ENCODE results near the gene JPH3. TPM values are rescaled to one million over a fixed set of nuclear protein-coding genes. Genes with fewer than 3 reads are reported as not detected.

Gene JPH3
- polyA plus RNA-seq, 1 donor (not counting 4 experiments of a cell fraction or from before 2014, with no cell fraction given) = not detected

DNA sequence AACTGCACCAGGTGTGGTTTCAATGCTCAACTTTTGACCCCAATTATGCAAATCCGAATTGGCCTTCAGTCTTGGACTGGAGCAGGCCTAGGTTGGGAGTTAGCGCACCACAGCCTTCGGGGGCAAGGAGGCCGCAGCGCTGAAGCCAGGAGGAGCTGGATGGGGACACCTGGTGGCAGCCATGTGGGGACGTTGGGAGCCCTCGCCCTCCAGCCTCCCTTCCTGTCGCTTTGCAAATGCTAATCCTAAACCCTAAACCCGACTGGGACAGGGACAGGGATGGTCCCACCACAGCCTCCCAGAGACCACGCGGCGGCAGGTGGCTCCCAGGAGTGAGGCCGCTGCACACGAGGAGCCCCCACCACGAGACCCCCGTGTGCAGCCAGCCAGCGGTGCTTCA is 104.8 kb downstream of the JPH3 start:
- Histone ChIP-seq H3K4me2 (ENCODE audit: control insufficient read depth, extremely low read depth, insufficient read depth, low read depth, low read length) (no peak overlapping the region), H3K36me3 (ENCODE audit: control insufficient read depth in 2 of 2, extremely low read depth in 1 of 2, insufficient read depth in 2 of 2, low read length in 2 of 2) (peaks cover 9 to 15% of the 10 kb centered on the region in 2 experiments), H3K9me1 (ENCODE audit: control insufficient read depth, extremely low read depth, insufficient read depth, low read length) (no peaks in the 10 kb centered on the region), H3K9me3 (ENCODE audit: control insufficient read depth, low read depth, low read length) (no peaks in the 10 kb centered on the region), H3K27ac (ENCODE audit: control insufficient read depth, insufficient read depth, low read length) (no peak overlapping the region), H3K79me2 (ENCODE audit: control insufficient read depth, insufficient read depth, low read length) (no peaks in the 10 kb centered on the region), H3K4me3 (ENCODE audit: control insufficient read depth in 2 of 3, extremely low read depth in 1 of 3, insufficient read depth in 2 of 3, low read depth in 1 of 3, low read length in 3 of 3) (no peak overlapping the region), H3K27me3 (ENCODE audit: control insufficient read depth, extremely low read depth, insufficient read depth, low read length) (no peaks in the 10 kb centered on the region), H4K20me1 (ENCODE audit: control insufficient read depth, extremely low read depth, insufficient read depth, low read length) (no peaks in the 10 kb centered on the region), H3K4me1 (ENCODE audit: control insufficient read depth, extremely low read depth, insufficient read depth, low read length) (no peaks in the 10 kb centered on the region), H2AFZ (ENCODE audit: control insufficient read depth, low read length) (no peak overlapping the region), H3K9ac (ENCODE audit: control insufficient read depth, extremely low read depth, insufficient read depth, low read length) (no peak overlapping the region)
- FAIRE-seq = no peak
- DNase-seq (ENCODE audit: low read depth, low spot score) = no peak
- no peak for TF ChIP-seq CTCF (optimal IDR thresholded peaks at IDR 0.05 in 1 of 3, IDR thresholded peaks at IDR 0.05 in 1 of 3, conservative IDR thresholded peaks at IDR 0.05 in 1 of 3; ENCODE audit: extremely low read depth in 1 of 3, insufficient read depth in 2 of 3, low read length in 3 of 3)
- no peak for TF ChIP-seq EZH2 (IDR thresholded peaks at IDR 0.05; ENCODE audit: low read length)
- dilution Hi-C loops (cut with MboI; ENCODE audit: extremely low pct_ligation_motif_present, low sequenced_read_pairs) = no loop called here

- H3K36me3 ChIP-seq (ENCODE audit: control insufficient read depth in 2 of 2, extremely low read depth in 1 of 2, insufficient read depth in 2 of 2, low read length in 2 of 2) = peaks cover 7 to 16% of the 10 kb centered on the region in 2 experiments
- TF ChIP-seq EZH2 (IDR thresholded peaks at IDR 0.05; ENCODE audit: low read length) = no peak
- no peak for TF ChIP-seq CTCF (optimal IDR thresholded peaks at IDR 0.05 in 1 of 3, IDR thresholded peaks at IDR 0.05 in 1 of 3, conservative IDR thresholded peaks at IDR 0.05 in 1 of 3; ENCODE audit: extremely low read depth in 1 of 3, insufficient read depth in 2 of 3, low read length in 3 of 3)
- no peak for FAIRE-seq
Observed at GRCh38 chr16:87707714-87708580, 105.6 kb downstream of the JPH3 start.

More at GRCh38 chr16:87707714-87708580, 105.6 kb downstream of the JPH3 start:
- Histone ChIP-seq H2AFZ (ENCODE audit: control insufficient read depth, low read length) (no peak overlapping the region), H3K9me3 (ENCODE audit: control insufficient read depth, low read depth, low read length) (no peaks in the 10 kb centered on the region), H3K4me3 (ENCODE audit: control insufficient read depth in 2 of 3, extremely low read depth in 1 of 3, insufficient read depth in 2 of 3, low read depth in 1 of 3, low read length in 3 of 3) (no peak overlapping the region), H3K27ac (ENCODE audit: control insufficient read depth, insufficient read depth, low read length) (no peak overlapping the region), H3K79me2 (ENCODE audit: control insufficient read depth, insufficient read depth, low read length) (no peaks in the 10 kb centered on the region), H3K9me1 (ENCODE audit: control insufficient read depth, extremely low read depth, insufficient read depth, low read length) (no peaks in the 10 kb centered on the region), H3K9ac (ENCODE audit: control insufficient read depth, extremely low read depth, insufficient read depth, low read length) (no peak overlapping the region), H3K27me3 (ENCODE audit: control insufficient read depth, extremely low read depth, insufficient read depth, low read length) (no peaks in the 10 kb centered on the region), H3K4me1 (ENCODE audit: control insufficient read depth, extremely low read depth, insufficient read depth, low read length) (no peaks in the 10 kb centered on the region), H3K4me2 (ENCODE audit: control insufficient read depth, extremely low read depth, insufficient read depth, low read depth, low read length) (no peak overlapping the region), H4K20me1 (ENCODE audit: control insufficient read depth, extremely low read depth, insufficient read depth, low read length) (no peaks in the 10 kb centered on the region)
- dilution Hi-C loops (cut with MboI; ENCODE audit: extremely low pct_ligation_motif_present, low sequenced_read_pairs) = no loop called here
- DNase-seq (ENCODE audit: low read depth, low spot score) = no peak
